ENCODE results near the gene BRSK2. TPM values are rescaled to one million over a fixed set of nuclear protein-coding genes. Genes with fewer than 3 reads are reported as not detected.

BRSK2 gene
- total RNA-seq, 1 experiment from 2014 or later, result 0.17 TPM

DNA sequence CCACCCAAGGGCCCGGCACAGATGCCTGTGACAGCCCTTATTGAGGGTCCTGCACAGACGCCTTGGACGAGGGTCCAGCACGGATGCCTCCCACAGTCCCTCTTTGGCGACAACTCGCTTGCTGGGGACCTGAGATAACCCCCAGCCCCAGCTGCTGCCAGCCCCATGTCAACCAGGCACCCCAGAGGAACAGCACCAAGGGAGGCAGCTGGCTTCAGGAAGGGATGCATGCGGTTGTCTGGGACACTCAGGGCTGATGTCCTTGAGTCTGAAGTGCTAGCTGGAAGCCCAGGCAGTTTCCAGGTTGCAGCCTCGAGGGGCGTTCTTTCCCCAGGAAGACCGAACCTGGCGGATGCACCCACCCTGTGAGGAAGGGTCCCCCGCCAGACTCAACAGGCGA, 63.0 kb downstream of the BRSK2 start:
- no peak for DNase-seq (ENCODE audit: low read depth)

DNA sequence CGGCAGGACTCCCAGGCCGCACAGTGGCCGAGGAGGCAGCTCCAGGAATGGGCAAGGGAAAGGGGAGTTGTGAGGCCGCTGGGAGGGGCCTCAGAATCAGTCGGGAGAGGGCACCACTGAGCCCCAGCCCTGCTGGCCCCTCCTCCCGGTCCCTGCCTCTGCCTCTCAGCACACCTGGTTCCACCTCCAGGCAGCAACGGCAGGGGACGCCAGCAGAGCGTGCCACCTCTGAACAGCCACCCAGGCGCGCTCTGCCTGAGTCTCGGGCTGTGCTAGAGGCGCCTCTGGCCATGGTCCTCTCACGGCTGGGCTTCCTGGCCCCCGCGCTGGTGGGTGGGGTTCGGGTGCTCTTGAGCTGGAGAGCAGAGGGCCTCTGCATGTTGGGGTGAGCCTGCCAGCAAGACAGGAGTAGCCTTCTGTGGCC, 63.9 kb downstream of the BRSK2 start:
- DNase-seq (ENCODE audit: low read depth), result peak; percentile 57

DNA sequence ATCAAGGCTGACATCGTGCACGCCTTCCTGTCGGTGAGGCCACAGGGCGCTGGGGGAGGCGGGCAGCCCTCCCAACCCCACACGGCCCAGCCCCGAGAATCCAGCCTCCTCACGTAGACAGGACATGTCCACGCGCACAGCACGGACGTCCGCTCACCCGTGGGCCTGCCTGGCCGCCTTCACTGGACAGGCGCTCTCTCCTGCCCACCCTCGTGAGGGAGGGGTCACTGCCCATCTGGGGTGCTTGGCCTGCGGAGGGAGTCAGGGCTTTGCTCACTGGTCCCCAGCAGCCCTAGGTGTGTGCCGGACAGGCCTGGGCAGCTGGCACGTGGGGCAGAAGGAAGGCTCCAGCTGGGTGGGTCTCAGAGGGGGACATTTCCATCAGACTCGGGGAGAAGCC, 64.8 kb downstream of the BRSK2 start:
- no peak for DNase-seq (ENCODE audit: low read depth)

DNA sequence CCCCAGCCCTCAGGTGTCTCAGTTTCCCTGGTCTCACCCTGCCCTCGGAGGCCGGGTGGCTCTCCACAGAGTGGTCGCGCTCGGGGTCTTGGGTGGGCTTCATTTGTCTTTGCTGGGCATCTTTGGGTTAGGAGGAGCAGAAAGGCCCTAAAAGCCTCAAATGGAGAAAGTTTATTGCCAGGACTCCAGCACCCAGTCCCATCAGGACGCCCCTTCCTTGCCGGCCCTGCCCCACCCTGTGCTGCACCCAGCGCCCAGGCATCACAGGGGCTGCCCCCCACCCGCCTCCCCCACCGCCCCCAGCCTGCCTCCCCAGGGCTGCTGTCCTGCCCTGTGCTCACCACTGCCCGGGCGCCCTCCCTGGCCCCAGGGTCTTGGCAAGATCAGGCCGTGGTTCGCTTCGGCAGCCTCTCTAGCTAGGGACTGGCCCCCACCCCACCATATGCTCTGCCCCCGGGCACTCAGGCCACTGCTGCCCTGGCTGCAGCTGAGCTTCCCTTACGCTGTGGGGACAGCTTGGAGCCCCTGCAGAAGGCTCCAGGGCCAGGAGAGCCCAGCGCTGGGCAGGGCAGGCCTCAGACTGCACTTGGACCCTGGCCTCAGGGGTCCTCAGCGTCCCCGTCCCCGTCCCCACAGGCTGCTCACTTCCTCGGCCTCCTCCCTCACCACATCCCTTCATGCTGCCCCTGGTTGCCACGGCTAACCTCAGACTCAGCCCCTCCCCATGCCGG, 65.5 kb downstream of the BRSK2 start:
- no peak for DNase-seq (ENCODE audit: low read depth)

DNA sequence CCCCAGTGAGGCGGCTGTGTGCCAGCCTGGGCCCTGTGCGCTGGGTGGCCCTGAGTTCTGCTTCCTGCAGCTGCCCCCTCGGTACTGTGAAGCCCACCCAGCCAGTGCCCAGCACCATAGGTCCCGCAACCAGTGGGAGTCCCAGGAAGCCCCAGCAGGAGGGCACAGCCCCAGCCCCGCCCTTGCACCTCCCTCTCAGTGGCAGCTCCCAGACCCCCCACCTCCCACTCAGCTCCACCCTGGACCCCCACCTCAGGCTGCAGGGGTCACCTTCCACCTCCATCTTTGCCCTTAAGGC, 66.0 kb downstream of the BRSK2 start:
- DNase-seq (ENCODE audit: low read depth), result no peak

DNA sequence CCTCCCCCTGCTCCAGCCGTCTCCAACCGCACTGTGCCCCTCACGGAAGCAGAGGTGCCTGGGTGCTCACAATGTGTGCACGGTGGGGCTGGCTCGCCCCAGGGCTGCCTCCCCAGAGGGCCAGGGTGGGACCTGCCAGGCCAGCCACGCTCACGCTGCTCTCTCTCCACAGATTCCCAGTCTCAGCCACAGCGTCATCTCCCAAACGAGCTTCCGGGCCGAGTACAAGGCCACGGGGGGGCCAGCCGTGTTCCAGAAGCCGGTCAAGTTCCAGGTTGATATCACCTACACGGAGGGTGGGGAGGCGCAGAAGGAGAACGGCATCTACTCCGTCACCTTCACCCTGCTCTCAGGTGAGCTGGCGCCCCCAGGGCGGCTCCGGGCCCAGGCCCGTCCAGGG, 66.4 kb downstream of the BRSK2 start:
- DNase-seq (ENCODE audit: low read depth), result no peak

DNA sequence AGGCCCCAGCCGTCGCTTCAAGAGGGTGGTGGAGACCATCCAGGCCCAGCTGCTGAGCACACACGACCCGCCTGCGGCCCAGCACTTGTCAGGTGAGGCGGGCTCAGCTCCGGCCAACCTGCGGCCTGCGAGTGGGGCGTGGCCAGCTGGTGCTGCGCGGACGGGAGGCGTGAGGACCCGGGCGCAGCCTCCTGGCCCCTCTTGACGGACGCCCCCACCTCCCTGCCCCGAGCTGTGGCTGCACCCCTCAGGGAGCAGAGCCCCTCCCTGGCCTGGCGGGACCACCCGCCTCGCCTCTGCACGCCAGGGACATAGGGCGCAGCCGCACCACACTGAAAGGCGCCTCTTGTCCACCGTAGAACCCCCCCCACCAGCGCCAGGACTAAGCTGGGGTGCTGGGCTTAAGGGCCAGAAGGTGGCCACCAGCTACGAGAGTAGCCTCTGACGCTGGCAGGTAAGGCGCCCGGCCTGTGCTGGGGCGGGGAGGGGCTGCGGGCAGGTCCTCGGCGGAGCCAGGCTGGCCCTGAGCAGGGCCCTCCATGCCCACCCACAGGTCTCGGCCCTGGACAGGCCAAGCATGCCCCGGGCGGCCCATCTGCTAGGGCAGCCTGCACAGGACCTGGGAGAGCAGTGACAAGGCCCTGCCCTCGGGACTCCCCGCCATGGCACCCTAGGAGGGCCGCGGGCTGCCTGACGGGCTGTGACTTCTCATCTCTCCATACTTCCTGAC, 67.0 kb downstream of the BRSK2 start:
- no peak for DNase-seq (ENCODE audit: low read depth)

DNA sequence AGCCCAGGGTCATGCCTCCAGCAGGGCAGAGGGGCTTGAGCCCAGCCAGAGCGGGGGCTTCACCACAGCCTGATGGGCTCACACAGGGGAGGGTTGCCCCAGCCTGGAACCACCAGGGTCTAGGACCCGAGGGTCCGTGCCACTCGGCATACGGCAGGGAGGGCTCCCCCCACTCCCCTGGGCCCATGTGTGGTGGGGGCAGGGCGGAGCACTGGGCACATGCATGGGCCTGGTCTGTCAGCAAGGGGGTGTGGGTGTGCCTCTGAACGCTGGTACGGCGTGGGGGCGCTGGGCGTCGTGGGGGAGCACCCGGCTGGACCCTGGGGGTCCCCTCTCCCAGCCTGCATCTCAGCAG, 67.6 kb downstream of the BRSK2 start:
- DNase-seq (ENCODE audit: low read depth), result no peak

DNA sequence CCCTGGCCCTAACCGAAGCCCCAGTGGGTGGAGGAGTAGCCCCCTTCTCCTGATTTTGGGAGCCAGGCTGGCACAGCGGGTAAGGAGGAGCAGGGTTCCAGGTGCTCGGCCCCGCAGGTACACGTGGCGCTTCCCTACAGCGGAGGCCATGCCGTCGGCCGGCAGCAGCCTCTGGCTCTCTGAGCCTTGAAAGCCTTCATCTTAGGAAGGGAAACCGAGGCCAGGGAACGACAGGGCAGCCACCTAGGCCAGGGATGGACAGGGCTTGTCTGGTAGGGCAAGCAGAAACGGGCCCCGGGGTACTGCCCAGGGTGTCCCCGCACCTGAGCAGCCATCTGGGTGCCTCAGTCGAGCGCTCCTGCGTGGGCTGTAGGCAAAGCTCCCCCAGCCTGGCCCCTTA, 68.1 kb downstream of the BRSK2 start:
- no peak for DNase-seq (ENCODE audit: low read depth)

DNA sequence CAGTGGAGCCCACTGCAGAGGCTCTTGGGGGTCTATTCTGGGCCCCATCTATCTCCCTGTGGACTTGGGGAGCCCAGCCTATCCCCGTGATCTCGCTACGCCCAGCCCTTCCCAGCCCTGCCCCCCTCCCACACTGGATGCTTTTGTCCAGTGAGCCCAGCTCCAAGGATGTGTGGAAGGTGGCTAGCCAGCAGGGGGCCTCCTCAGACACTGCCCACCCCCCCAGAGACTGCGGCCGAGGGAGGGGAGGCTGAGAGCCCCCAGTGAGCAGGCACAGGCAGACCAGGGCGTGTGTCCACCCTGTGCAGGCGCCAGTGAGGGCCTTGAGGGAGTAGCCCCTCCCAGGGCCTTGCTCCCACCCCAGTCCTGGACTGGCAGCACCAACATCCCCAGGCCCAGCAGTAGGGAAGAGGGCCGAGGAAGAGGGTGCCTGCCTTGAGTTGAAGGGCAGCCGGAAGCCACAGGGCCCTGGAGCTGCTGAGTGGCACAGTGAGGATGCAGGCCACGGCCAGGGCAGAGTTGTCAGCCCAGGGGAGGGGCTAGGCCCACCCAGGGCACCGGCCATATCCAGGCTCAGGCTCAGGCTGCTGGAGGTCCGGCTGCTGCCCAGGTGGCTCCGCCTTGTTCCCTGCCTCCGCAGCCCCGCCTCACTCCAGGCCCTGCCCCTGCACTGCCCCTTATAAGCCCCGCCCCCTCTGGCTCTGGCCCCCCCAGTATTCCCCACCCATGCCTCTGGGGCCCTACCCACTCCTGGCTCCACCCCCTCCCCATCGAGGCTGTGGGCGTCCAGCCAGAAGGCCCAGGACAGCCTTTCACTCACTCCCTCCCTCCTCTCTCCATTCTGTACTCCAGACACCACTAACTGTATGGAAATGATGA, 68.8 kb downstream of the BRSK2 start:
- peak; percentile 65 for DNase-seq (ENCODE audit: low read depth)

DNA sequence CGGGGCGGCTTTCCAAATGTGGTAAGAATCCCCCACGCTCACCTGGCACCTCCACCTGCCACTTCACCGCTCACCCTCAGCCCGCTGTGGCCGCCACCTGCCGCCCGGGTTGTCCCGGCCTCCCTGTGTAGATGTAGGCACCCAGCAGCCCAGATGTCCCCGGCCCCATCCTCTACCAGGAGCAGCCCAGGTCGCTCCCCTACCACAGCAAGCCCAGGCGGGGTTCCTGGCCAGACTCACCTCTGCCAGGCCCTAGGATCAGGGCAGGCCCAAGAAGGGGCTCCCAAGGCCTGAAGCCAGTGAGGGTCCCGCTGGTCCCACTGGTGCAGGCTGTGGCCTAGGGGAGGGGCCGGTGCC, 69.5 kb downstream of the BRSK2 start:
- no peak for DNase-seq (ENCODE audit: low read depth)

DNA sequence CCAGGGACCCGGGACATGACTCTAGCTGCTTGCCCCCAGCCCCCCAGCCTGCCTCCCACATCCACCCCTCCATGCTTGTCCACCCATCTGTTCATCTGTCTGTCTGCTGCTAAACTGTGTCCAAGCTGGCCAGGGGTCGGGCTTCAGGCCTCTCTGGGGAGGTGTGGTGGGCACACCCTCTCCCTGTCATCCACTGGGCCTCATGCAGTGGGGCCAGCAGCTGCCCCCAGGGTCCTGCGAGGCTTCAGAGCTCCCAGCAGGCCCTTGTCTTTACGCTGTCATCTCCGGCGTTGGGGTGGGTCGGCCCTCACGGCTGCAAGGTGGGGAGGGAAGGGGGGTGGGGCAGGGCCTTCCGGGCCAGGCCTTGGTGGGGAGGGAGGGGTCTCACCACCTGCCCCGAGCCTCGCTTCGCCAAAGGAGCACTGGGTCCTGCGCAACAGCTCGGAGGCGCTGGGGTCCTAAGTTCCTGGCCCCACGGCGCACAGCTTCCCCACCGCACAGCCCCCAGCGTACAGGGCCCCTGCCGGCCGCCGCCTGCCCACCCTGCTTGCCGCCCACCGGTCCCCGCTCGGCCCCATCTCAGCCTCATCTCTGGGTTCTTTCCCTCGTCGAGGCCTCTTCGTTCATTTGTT, 70.1 kb downstream of the BRSK2 start:
- DNase-seq (ENCODE audit: low read depth), result no peak

DNA sequence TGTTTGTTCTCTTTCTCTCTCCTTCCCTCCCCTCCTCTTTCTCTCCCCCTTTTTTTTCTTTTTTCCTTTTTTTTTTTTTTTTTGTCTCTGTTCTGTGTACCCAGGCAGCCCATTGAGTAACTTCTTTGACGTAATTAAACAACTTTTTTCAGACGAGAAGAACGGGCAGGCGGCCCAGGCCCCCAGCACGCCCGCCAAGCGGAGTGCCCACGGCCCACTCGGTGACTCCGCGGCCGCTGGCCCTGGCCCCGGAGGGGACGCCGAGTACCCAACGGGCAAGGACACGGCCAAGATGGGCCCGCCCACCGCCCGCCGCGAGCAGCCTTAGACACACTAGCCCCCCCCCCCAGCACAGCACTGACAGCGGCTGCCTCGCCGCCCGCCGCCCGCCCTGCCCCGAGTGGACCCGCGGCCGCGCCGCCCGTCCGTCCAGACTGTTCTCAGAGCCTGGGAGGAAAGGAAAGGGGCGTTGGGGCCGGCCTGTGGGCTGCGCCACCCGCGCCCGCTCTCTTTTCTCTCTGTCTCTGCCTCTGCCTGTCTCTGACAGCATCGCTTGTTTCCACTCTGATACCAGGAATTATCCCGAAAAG, 70.8 kb downstream of the BRSK2 start:
- no peak for DNase-seq (ENCODE audit: low read depth)

DNA sequence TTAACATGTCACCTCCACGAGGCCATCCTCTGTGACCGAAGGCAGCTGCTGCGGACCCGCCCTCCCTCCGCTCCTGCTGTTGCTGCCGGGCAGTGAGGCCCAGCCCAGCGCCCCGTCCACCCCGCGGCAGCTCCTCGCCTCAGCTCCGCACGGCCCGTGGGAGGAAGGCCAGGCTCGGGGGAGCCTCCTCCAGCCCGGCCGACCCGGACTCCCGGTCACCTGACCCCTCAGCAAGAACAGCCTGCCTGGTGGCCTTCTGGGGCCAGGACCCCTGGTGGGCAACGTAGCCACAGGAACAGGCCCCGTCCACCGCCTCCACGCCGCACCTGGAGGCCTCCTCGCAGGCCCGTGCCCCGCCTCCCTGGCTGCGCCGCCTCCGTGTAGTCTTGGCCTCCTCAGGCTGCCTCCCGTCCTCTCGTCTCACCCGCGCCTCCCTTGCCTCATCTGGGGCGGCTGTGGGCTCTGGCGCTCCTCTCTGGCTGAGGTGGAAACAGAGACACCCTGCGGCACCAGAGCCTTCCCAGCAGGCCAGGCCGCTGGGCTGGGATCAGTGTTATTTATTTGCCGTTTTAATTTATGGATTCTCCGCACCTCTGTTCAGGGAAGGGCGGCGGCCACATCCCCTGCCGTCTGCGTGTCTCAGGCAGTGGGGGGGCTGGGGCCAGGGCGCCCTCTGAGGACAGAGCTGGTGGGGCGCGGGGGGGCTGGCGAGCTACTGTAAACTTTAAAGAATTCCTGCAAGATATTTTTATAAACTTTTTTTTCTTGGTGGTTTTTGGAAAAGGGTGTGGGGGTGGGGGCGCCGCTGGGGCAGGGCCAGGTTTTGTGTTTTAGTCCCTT, 71.5 kb downstream of the BRSK2 start:
- peak; percentile 45 for DNase-seq (ENCODE audit: low read depth)

DNA sequence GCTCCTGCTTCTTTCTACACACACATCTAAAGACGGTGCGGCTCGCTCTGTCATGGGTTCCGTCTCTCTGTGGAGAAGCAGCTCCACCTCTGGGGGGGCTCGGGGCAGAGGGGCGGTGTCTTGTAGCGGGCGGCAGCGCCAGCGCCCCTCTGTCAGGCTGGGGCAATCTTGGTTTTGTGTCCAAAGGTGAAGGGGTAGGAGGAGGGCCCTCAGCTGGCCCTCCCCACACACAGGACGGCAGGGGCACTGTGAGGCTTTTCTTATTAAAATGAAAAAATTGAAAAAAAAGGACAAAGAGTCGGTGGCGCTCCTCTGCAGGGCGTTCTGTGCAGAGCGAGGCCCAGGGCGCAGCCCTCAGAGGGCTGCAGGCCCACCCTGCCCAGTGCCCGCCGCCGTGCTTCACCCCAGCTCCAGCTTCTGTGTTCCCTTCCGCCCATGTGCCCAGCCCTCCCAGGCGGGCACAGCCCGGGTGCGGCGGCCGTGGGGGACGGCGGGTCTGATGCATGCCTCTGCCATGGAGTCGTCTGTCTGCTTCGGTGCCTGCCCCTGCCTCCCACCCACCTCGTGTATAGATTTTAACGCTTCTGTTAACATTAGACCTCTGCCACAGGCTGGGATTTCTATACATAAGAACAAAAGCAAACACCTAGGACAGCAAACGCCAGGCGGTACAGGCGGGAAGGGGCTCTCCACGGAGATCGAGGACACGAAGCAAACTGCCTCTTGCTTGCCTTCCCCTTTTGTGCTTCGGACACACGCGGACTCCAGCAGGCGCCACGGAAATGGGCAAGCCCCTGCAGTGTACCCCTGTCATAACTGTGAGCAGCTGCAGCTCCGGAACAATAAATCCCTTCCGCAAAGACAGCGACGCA, 72.3 kb downstream of the BRSK2 start:
- DNase-seq (ENCODE audit: low read depth), result no peak

DNA sequence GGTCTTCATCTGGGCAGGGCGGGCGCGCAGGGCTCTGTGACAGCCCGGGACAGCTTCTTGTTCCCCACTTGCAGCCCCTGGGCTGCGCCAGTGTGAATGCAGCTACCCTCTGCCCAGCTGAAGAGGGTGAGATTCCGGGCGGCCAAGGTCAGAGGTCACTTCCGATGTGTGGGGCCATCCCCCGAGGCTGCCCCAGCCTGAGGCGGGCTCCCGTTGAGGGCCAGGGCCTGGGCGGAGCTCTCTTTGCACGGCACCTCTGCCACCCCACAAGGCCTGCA, 72.9 kb downstream of the BRSK2 start:
- DNase-seq (ENCODE audit: low read depth), result no peak

DNA sequence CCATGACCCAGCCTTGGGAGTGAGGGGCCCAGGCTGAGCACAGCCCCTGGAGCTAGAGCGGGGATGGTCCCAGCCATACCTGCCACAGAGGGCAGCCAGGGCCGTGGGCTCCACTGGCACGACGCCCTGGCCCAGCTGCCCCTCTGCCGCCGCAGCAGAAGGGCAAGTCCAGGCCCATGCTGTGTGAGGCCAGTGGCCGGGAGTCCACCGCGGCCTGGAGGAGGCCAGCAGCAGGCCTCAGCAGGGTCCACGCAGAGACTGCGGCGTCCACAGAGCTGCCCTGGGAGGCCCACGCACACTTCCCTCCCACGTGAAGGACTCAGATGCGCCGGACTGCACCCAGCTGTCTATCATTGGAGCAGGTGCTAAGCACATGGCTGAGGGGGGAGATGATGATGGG, 73.3 kb downstream of the BRSK2 start:
- no peak for DNase-seq (ENCODE audit: low read depth)

DNA sequence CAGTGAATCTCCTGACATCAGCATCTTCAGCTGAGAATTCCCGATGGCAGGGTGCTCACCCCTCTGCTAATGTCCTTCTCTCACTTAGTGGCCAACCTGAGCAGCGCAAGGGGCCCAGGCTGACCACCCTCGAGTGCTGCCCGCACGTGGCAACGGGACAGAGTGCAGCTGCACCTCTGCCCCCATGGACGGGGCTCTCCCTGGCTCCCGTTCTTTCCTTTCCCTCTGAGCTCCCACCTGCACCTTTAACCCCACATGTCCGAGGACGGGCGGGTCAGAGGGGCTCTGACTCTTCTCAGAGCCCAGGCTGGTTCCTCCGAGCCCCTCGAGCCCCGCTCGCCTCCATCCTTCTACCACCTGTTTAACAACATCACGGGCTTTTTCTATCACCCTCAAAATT, 77.0 kb downstream of the BRSK2 start:
- no peak for DNase-seq (ENCODE audit: low read depth)

DNA sequence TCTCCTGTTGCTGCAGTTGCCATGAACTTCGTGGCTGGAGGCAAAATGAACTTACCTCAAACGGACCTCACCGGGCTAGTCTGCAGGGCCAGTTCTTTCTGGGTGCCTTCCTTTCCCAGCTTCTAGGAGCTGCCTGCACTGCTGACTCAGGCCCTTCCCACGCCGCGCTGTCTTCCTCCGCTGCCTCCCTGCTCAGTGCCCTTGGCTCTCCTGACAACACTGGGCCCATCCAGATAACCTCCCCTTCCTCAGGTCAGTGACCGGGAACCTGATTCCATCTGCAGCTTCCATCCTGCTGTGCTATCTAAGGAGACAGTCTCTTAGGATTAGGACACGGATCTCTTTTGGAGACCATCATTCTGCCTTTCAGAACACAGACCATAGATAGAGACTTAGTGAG, 77.5 kb downstream of the BRSK2 start:
- no peak for DNase-seq (ENCODE audit: low read depth)

DNA sequence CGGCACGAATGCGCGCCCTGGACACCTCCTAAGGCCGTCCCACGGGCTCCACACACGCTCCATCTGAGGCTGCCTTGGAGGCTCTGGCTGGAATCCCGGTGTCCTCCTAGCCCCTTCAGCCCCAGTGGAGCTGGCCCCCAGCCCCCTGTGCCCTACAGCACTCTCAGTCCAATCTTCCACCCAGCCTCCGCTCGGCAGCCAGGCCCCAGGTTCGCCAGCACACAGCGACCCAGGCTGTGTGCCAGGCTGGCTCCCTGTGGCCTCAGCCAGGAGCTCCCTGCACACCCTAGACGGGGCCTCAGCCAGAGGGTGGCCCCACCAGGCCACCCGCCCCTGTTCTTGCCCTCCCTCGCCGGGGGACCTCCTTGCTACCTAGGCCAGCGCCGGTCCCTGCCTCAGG, 78.3 kb downstream of the BRSK2 start:
- DNase-seq (ENCODE audit: low read depth), result no peak
